ES-I3 (cell line): ENCODE results near the gene INHBC.
"Not testable (repeated sequence)": the region's sequence is repeated elsewhere in the genome, so short reads cannot be mapped to it uniquely, and the experiment has no call there.

ENCODE experiments used
- H3K36me3 ChIP-seq: 2 replicates; pipeline ENCODE4 v1.6.1; 2013; ENCODE audit warnings: mild to moderate bottlenecking, low read length, control low read depth, moderate library complexity; ENCODE audit not compliant: insufficient read depth
- H3K4me1 ChIP-seq: 2 replicates; pipeline ENCODE4 v1.6.1; 2013; ENCODE audit warnings: mild to moderate bottlenecking, control low read depth, low read length; ENCODE audit not compliant: insufficient read depth
- H3K9ac ChIP-seq: 2 replicates; pipeline ENCODE4 v1.6.1; 2013; ENCODE audit warnings: low read depth, mild to moderate bottlenecking, low read length, moderate library complexity
- H3K9me3 ChIP-seq: 2 replicates; pipeline ENCODE4 v1.6.1; 2013; ENCODE audit warnings: mild to moderate bottlenecking, low read length, moderate library complexity; ENCODE audit not compliant: control insufficient read depth, insufficient read depth

The INHBC gene, protein sequence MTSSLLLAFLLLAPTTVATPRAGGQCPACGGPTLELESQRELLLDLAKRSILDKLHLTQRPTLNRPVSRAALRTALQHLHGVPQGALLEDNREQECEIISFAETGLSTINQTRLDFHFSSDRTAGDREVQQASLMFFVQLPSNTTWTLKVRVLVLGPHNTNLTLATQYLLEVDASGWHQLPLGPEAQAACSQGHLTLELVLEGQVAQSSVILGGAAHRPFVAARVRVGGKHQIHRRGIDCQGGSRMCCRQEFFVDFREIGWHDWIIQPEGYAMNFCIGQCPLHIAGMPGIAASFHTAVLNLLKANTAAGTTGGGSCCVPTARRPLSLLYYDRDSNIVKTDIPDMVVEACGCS

DNA sequence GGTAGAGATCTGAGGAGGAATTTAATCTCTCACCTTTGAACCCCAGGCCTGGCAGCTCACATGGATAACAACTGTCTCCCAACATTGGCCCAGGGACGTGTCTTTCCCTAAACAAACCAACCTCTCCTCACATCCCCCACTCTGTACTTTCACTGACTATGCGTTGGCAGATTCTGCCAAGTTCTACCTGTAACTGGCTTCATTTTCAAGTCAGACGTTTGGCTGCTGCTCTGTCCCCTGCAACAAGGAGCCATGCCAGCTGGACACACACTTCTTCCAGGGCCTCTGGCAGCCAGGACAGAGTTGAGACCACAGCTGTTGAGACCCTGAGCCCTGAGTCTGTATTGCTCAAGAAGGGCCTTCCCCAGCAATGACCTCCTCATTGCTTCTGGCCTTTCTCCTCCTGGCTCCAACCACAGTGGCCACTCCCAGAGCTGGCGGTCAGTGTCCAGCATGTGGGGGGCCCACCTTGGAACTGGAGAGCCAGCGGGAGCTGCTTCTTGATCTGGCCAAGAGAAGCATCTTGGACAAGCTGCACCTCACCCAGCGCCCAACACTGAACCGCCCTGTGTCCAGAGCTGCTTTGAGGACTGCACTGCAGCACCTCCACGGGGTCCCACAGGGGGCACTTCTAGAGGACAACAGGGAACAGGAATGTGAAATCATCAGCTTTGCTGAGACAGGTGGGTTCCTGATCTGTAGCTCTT, at the start of gene INHBC:
Gene INHBC (plus strand): TSS at position 268 of the 707 bp plus-strand sequence. CDS start 103 bp downstream, at position 371.
- H3K9ac ChIP-seq: no peak within 1 kb of the TSS
- H3K9me3 ChIP-seq: no peaks in the 10 kb centered on the region
- H3K4me1 ChIP-seq: peaks cover 7% of the 10 kb centered on the region; the same call in 1 of the 2 replicates
- no peaks in the 10 kb centered on the region for H3K36me3 ChIP-seq

DNA sequence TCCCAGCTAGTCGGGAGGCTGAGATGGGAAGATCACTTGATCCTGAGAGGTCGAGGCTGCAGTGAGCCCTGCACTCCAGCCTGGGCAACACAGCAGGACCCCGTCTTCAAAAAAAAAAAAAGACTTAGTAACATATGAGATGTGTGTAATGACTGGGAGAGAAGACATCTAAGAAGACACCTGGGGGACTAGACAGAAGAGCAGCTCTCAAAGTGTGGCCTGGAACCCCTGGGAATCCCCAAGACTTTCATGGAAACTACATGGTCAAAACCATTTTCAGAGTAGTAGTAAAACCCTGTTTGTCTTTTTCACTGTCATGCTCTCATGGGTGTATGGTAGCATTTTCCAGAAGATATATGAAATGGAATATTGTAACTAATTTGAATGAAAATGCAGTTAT, 49.0 kb upstream of the INHBC start:
- Histone ChIP-seq H3K9ac (no peak overlapping the region), H3K36me3 (no peaks in the 10 kb centered on the region), H3K9me3 (no peaks in the 10 kb centered on the region), H3K4me1 (peaks cover 6% of the 10 kb centered on the region; the same call in 1 of the 2 replicates)

DNA sequence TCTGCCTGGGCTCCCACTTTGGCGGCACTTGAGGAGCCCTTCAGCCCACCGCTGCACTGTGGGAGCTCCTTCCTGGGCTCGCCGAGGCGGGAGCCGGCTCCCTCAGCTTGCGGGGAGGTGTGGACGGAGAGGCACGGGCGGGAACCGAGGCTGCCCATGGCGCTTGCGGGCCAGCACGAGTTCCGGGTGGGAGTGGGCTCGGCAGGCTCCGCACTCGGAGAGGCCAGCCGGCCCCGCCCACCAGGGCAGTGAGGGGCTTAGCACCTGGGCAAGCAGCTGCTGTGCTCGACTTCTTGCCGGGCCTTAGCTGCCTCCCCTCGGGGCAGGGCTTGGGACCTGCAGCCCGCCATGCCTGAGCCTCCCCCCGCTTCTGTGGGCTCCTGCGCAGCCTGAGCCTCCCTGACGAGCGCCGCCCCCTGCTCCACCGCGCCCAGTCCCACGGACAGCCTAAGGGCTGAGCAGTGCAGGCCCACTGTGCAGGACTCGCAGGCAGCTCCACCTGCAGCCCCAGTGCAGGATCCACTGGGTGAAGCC, 48.3 kb upstream of the INHBC start:
- H3K36me3 ChIP-seq: no peaks in the 10 kb centered on the region

DNA sequence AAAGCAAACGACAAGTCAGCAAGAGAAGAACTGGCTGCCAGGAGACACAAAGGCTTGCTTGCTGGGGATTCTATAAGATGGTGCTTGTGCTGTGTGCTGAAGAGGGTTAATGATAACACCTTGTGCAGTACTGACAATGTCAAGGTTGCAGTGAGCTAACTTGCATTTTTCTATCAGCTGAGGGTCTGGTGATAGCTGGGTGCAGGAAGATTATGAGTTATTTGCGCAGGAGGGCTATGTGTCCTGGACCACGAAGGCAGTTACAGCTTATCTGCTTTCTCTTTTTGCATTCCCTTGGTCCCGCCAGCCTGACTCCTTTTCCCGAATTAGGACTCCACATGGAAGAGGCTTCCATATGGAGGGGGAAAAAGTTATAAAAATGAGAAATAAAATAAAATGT, 46.2 kb upstream of the INHBC start:
- Histone ChIP-seq H3K4me1 (peaks cover 7% of the 10 kb centered on the region; the same call in 1 of the 2 replicates), H3K36me3 (no peaks in the 10 kb centered on the region), H3K9ac (no peak overlapping the region), H3K9me3 (no peaks in the 10 kb centered on the region)

More for the DNA sequence above, 48.3 kb upstream of the INHBC start:
- H3K4me1 ChIP-seq: peaks cover 7% of the 10 kb centered on the region; the same call in 1 of the 2 replicates
- no peaks in the 10 kb centered on the region for H3K9me3 ChIP-seq
- H3K9ac ChIP-seq: no peak overlapping the region

DNA sequence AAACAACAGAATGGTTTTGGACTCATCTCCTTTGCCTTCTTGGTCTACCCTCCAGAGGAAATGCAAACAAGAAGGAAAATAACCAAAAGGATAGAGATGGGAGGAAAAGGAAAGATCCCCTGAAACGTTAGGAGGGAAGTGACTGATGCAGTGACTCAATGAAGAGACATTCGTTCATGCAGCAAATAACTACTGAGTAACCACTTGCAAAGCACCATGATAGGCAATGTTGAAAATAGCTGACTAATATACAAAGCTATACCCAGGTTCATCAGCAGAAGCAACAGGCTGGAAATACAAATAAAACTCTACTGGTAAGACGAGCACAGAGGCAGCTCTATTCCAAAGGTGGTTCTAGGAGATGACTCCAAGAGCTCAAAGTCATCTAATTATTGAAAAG, 45.6 kb upstream of the INHBC start:
- H3K36me3 ChIP-seq: no peaks in the 10 kb centered on the region
- H3K4me1 ChIP-seq: peaks cover 7% of the 10 kb centered on the region; the same call in 1 of the 2 replicates

DNA sequence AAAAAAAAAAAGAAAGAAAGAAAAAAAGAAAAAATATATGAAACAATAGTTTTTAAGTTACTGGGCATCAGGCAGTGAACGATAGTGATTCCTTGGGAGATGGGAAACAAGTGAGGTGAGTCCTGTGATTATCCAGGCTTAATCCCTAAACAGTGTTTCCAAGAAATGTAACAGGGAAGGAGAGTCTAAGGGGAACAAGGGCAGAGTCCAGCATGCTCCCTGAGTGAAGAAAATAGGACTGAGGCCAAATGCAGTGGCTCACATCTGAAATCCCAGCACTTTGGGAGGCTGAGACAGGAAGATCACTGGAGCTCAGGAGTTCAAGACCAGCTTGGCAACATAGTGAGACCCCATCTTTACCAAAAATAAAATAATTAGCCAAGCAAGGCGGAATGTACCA, 44.4 kb upstream of the INHBC start:
- H3K4me1 ChIP-seq: peaks cover 7% of the 10 kb centered on the region; the same call in 1 of the 2 replicates
- H3K9me3 ChIP-seq: no peaks in the 10 kb centered on the region
- no peaks in the 10 kb centered on the region for H3K36me3 ChIP-seq
- H3K9ac ChIP-seq: no peak overlapping the region

More for the DNA sequence above, 45.6 kb upstream of the INHBC start:
- Histone ChIP-seq H3K9ac (no peak overlapping the region), H3K9me3 (no peaks in the 10 kb centered on the region)

DNA sequence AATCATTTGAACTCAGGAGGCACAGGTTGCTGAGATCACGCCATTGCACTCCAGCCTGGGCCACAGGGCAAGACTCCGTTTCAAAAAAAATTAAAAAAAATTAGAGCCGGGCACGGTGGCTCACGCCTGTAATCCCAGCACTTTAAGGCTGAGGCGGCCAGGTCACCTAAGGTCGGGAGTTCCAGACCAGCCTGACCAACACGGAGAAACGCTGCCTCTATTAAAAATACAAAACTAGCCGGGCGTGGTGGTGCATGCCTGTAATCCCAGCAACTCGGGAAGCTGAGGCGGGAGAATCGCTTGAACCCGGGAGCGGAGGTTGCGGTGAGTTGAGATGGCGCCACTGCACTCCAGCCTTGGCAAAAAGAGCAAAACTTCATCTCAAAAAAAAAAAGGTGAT, 39.5 kb upstream of the INHBC start:
- H3K4me1 ChIP-seq: peaks cover 6% of the 10 kb centered on the region; the same call in 1 of the 2 replicates
- no peak overlapping the region for H3K9ac ChIP-seq
- H3K36me3 ChIP-seq: no peaks in the 10 kb centered on the region
- no peaks in the 10 kb centered on the region for H3K9me3 ChIP-seq

DNA sequence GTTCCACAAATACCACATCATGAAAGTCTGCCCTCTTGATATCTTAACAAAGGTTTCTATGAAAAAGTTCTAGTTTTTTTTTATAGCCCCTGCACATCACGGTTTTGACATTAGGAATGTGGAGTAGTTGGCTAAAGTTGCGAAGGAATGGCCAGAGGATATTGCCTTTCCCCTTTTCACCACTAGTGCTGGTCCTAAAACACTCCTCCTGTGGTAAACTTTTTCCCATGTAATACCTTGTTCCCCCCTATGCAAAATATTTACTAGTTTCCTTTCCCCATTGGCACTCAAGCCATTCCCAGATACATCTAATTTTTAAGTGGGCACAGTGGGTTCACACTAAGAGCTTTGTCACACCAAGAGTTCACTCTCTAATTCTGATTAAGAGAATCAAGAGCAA, 37.1 kb upstream of the INHBC start:
- H3K9ac ChIP-seq: no peak overlapping the region
- H3K9me3 ChIP-seq: no peaks in the 10 kb centered on the region
- H3K36me3 ChIP-seq: no peaks in the 10 kb centered on the region
- H3K4me1 ChIP-seq: no peaks in the 10 kb centered on the region

DNA sequence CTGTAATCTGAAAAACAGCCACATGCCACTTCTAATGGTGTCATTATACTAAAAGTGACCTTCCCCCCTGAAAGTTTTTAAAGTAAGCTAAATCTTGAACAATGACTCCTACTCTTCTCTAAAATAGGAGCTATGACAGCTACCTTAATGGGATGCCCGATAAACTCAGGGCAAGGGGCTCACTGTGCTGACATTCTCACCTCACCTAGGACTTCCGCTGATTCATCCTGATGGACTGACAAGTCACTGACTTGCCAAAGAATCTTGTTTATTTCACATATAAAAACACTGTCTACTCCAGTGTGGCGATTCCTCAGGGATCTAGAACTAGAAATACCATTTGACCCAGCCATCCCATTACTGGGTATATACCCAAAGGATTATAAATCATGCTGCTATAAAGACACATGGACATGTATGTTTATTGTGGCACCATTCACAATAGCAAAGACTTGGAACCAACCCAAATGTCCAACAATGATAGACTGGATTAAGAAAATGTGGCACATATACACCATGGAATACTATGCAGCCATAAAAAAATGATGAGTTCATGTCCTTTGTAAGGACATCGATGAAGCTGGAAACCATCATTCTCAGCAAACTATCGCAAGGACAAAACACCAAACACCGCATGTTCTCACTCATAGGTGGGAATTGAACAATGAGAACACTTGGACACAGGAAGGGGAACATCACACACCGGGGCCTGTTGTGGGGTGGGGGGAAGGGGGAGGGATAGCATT, 34.7 kb upstream of the INHBC start:
- H3K4me1 ChIP-seq, H3K9me3 ChIP-seq, H3K9ac ChIP-seq, H3K36me3 ChIP-seq: not testable (repeated sequence)

DNA sequence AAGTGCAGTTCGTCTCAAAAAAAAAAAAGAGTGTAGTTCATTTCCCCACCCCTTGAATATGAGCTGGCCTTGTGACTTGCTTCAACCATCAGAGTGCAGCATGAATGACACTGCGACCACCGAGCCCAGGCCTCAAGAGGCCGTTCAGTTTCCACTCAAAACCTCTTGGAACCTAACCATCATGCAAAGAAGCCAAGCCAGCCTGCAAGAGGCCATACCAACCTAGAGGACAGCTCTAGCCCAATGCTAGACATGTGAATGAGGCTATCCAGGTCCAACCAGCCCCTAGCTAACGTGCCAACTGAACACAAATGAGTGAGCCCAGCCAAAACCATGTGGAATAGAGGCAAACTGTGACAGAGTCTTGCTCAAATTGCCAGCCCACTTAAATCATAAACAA, 33.4 kb upstream of the INHBC start:
- Histone ChIP-seq H3K9ac (no peak overlapping the region), H3K36me3 (no peaks in the 10 kb centered on the region)

DNA sequence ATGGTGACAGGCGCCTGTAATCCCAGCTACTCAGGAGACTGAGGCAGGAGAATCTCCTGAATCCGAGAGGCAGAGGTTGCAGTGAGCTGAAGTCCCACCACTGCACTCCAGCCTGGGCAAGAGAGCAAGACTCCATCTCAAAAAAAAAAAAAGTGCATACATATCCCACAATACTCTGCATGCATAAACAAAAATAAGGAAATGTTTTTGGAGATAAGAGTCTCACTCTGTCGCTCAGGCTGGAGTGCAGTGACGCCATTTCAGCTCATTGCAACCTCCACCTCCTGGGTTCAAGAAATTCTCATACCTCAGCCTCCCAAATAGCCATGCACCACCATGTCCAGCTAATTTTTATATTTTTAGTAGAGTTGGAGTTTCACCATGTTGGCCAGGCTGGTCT, 32.4 kb upstream of the INHBC start:
- H3K36me3 ChIP-seq, H3K9ac ChIP-seq, H3K4me1 ChIP-seq, H3K9me3 ChIP-seq: not testable (repeated sequence)

More for the DNA sequence above, 33.4 kb upstream of the INHBC start:
- Histone ChIP-seq H3K9me3 (no peaks in the 10 kb centered on the region), H3K4me1 (no peaks in the 10 kb centered on the region)

DNA sequence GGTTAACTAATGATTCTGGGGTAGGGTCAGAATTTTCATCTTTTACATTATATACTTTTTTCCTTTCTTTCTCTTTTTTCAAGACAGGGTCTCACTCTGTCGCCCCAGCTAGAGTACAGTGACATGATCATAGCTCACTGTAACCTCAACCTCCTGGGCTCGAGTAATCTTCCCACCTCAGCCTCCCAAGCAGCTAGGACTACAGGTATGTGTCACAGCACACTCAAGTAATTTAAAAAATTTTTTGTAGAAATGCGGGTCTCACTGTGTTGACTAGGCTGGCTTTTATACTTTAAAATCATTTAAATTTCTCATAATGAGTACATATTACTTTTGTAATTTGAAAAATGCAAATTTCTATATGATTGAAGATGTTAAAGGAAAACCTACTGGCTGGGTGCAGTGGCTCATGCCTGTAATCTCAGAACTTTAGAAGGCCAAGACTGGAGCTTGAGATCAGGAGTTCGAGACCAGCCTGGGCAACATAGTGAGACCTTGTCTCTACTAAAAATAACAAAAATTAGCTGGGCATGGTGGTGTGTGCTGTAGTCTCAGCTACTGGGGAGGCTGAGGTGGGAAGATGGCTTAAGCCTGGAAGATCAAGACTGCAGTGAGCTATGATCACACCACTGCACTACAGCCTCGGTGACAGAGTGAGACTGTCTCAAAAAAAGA, 29.5 kb upstream of the INHBC start:
- Histone ChIP-seq H3K9me3 (no peaks in the 10 kb centered on the region), H3K4me1 (no peaks in the 10 kb centered on the region), H3K36me3 (no peaks in the 10 kb centered on the region)

DNA sequence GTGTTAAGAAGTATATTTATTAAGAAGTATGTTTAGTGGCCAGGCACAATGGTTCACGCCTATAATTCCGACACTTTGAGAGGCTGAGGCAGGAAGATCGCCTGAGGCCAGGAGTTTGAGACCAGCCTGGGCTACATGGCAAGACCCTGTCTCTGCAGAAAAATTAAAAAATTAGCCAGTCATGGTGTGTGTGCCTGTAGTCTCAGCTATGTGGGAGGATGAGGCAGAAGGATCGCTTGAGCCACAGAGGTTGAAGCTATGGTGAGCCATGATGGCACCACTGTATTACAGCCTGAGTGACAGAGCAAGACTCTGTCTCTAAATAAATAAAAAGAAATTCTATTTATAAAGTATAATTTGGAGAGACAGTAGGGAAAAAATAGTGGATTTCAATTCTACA, 24.1 kb upstream of the INHBC start:
- Histone ChIP-seq H3K4me1 (peaks cover 10% of the 10 kb centered on the region), H3K36me3 (no peaks in the 10 kb centered on the region), H3K9ac (no peak overlapping the region), H3K9me3 (no peaks in the 10 kb centered on the region)

More for the DNA sequence above, 29.5 kb upstream of the INHBC start:
- no peak overlapping the region for H3K9ac ChIP-seq

DNA sequence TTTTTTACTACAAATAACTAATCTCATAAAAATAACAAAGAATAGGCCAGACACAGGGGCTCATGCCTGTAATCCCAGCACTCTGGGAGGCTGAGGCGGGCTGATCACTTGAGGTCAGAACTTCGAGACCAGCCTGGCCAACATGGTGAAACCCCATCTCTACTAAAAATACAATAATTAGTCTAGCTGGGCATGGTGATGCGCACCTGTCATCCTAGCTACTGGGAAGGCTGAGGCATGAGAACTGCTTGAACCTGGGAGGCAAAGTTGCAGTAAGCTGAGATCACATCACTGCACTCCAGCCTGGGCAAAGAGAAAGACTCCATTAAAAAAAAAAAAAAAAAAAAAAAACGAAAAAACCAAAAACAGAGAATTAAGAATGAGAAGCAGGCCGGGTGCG, 20.4 kb upstream of the INHBC start:
- H3K36me3 ChIP-seq, H3K9me3 ChIP-seq, H3K9ac ChIP-seq: not testable (repeated sequence)
- peaks cover 11% of the 10 kb centered on the region for H3K4me1 ChIP-seq
